Frontal cortex (tissue), 4 donors: Measurements from ENCODE around the gene SLC49A4. TPM values are rescaled to one million over a fixed set of nuclear protein-coding genes. Genes with fewer than 3 reads are reported as not detected.
"Not testable (repeated sequence)": the region's sequence is repeated elsewhere in the genome, so short reads cannot be mapped to it uniquely, and the experiment has no call there.

Experiments
- DNase-seq, 2 donors: peaks; one replicate each; pipeline ENCODE4 v3.0.0; 2012; ENCODE audit warnings: low spot score in 2 of 2
- FAIRE-seq: peaks from 2 replicates; lab custom pipeline; 2012; peaks lifted over from hg19 to GRCh38; lab: Jason Lieb, UNC
- total RNA-seq: library from RNA; depleted of rRNA; stranded (reverse); fragments of >200 nt; gene quantifications from one replicate; pipeline ENCODE4 v1.2.3, GENCODE V29; 2014
- donor health status: control.
- donor health status: control.
- donor health status: control.

Gene SLC49A4, protein sequence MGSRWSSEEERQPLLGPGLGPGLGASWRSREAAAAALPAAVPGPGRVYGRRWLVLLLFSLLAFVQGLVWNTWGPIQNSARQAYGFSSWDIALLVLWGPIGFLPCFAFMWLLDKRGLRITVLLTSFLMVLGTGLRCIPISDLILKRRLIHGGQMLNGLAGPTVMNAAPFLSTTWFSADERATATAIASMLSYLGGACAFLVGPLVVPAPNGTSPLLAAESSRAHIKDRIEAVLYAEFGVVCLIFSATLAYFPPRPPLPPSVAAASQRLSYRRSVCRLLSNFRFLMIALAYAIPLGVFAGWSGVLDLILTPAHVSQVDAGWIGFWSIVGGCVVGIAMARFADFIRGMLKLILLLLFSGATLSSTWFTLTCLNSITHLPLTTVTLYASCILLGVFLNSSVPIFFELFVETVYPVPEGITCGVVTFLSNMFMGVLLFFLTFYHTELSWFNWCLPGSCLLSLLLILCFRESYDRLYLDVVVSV
- total RNA-seq = 20.0 TPM

DNA sequence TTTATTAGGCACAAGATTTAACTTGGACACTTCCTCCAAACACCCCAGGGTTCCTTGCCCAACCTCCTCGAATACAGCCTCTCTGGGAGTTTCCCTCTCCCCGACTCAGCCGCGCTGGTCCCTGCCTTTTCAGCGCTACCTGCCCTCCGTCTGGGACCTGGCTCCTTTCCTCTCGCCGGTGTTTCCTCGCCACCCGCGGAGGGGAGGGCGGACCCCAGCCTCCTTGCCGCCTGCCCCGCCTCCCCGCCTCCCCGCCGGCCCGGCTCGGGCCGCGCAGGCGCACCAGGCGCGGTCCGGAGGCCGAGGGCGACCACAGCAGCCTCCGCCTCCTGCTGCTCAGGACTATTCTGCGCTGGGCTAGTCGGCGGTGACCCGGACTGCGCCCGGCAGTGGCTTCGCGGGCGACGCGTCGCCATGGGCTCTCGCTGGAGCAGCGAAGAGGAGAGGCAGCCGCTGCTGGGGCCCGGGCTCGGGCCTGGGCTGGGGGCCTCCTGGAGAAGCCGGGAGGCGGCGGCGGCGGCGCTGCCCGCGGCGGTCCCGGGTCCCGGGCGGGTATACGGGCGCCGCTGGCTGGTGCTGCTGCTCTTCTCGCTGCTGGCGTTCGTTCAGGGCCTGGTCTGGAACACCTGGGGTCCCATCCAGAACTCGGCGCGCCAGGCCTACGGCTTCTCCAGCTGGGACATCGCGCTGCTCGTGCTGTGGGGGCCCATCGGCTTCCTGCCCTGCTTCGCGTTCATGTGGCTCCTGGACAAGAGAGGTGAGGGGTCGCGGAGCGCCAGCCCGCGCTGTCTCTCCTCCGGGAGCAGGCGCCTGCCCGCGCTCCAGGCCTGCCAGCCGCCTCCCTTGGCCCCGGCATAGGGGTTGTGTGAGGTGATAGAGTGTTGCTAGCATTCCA, at the start of gene SLC49A4:
TSS of gene SLC49A4 (plus strand) at position 291 of the 895 bp plus-strand sequence. CDS start at position 415, 124 bp downstream.
- FAIRE-seq (no peak), DNase-seq (peak; percentile 78 to 83)

DNA sequence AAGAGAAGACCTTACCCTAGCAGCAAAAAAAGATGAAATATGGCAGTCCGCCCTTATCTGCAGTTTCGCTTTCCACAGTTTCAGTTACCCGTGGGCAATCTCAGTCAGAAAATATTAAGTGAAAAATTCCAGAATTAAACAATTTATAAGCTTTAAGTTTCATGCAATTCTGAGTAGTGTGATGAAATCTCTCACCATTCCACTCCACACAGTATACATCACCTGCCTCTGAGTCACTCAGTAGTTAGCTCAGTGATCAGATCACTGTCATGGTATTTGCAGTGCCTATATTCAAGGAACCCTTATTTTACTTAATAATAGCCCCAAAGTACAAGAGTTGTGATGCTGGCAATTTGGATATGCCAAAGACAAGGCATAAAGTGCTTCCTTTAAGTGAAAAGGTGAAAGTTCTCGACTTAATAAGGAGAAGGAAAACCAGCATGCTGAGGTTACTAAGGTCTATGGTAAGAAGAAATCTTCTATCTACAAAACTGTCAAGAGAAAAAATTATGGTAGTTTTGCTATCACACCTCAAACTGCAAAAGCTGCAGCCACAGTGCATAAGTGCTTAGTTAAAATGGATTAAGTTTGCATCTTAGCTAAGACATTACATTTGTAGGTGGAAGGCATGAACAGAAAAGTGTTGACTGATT, 49.4 kb upstream of the SLC49A4 start:
- no peak for FAIRE-seq
- DNase-seq = no peak

DNA sequence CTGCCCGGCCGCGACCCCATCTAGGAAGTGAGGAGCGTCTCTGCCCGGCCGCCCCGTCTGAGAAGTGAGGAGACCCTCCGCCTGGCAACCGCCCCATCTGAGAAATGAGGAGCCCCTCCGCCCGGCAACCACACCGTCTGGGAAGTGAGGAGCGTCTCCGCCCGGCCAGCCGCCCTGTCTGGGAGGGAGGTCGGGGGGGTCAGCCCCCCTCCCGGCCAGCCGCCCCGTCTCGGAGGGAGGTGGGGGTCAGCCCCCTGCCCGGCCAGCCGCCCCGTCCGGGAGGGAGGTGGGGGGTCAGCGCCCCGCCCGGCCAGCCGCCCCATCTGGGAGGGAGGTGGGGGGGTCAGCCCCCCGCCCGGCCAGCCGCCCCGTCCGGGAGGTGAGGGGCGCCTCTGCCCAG, 47.6 kb upstream of the SLC49A4 start:
- FAIRE-seq, DNase-seq: not testable (repeated sequence)

DNA sequence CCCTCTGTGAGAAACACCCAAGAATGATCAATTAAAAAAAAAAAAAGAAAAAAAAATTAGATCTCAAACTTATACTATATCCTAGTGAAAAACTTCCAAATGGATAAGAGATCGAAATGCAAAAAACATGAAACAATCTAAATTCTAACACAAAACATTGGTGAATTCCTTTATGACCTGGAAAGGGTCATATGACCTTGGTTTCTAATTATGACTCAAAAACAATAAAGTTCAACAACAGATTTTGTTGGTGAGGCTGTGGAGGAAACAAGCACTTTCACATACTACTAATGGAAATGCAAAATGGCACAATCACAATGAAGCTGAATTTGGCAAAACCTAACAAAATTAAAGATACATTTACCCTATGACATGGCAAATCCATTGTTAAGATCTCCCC, 46.5 kb upstream of the SLC49A4 start:
- FAIRE-seq (no peak), DNase-seq (no peak)

DNA sequence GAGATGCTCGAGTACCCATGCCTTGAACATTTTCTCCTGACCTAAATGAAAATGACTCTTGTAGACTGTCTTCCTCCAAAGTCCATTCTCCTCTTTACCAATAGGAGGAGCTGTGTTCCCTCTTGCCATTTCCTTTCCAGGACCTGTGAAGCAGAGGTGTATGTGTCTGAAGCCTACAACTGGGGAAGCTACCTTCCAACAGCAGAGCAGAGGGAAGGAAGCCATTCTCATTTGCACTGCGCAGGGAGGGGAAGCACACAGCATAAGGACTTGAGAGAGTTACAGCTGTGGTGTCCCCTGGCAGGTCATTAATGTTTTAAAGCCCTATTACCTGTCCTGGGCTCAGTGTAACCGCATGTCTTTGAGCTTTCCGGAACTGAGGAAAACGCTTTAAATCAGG, 39.9 kb upstream of the SLC49A4 start:
- DNase-seq (no peak), FAIRE-seq (no peak)

DNA sequence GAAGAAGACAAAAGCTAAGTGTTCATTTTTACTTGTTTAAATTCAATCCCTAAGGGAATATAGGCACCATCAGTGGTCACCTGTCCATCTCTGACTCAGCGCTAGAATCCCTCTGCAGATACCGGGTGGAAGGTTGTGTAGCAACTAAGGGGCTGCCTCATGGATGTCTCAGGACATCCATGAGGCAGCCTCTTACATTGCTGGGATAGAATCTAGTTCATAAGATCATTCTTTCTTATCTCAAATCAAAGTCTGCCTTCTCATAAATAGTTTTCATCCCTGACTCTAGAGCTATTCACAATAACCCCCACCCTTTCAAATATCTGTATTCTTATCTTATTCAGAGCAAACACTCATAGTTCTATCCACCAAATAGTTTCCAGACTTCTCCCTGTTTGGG, 39.4 kb upstream of the SLC49A4 start:
- FAIRE-seq (no peak), DNase-seq (no peak)

DNA sequence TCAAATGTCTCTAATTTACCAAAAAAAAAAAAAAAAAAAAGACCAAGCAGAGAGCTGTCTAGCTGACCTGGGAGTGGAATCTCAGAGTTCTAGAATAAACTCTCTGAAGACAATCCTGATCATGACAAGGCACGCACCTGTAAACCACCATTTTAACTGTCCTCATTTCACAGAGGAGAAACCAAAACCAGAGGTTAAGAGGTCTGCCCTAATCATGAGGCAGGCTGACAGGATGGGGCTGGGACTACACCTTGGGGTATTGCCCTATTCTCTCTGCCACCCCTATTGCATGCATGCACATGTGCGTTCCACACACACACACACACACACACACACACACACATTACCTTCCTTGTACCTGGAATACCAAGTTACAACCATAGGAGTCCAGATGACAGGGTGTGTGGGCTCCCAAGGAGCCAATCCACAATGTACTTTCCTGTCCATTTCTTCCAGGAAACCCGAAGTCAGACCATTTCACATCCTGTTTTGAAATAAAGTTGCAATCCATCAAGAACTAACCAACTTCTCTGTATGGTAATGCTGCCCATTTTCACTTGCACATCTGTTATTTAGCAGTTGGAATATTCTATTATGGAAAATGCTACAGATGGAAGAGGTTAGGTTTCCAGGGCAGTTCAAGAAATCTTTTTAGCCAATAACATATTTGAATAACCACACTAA, 35.9 kb upstream of the SLC49A4 start:
- FAIRE-seq (no peak), DNase-seq (no peak)

DNA sequence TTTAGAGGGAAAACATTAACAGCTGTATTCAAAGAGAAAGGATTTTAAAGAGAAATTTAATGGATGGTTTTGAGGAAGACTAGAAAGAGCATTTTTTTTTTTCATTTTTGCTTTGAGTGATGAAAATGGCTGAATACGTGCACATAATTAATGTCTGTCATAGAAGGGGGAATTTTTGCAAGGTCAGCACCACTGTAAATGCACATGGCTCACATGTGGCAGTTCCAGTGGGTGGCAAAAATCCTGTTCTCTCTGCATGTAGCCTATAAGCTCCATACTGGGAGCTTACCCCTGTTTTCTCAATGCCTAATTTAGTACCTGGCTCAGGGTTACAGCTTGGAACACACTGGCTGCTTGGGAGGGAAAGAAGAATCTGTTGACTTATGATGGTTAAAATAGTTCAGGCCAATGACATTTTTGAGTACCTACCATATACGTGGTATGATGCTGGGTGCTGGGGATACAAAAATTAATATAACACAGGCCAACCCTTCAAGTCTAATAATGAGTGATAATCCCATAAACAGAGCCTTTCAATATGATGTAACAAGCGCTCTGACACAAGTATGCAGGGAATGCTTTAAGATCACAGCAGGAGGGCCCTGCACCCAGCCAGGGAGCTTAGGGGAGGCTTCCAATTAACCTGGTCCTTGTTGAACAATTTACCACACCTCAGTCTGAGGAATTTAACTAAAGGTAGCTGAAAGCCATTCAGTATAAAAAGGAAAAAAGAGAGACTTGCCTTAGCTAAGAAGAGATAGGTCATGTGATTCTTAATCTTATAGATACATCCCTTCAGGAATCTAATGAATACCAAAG, 34.2 kb upstream of the SLC49A4 start:
- FAIRE-seq (no peak), DNase-seq (no peak)

DNA sequence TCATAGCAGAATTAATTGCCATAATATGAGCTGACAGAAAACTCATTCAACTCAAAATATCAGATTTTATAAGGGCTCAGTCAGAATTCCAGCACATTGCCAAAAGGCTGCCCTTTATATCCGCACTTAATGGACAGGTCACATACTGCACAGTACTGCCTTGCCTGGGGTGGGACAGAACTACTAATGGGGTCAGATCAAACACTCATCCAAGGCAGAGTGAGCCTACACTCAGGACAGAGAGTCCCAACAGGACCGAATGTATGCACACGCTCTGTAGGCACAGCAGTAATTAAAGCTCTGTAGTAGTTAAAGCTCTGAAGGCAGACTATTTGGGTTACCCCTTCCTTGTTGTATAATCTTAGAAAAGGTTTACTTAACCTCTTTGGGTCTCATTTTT, 28.4 kb upstream of the SLC49A4 start:
- FAIRE-seq (no peak), DNase-seq (no peak)

DNA sequence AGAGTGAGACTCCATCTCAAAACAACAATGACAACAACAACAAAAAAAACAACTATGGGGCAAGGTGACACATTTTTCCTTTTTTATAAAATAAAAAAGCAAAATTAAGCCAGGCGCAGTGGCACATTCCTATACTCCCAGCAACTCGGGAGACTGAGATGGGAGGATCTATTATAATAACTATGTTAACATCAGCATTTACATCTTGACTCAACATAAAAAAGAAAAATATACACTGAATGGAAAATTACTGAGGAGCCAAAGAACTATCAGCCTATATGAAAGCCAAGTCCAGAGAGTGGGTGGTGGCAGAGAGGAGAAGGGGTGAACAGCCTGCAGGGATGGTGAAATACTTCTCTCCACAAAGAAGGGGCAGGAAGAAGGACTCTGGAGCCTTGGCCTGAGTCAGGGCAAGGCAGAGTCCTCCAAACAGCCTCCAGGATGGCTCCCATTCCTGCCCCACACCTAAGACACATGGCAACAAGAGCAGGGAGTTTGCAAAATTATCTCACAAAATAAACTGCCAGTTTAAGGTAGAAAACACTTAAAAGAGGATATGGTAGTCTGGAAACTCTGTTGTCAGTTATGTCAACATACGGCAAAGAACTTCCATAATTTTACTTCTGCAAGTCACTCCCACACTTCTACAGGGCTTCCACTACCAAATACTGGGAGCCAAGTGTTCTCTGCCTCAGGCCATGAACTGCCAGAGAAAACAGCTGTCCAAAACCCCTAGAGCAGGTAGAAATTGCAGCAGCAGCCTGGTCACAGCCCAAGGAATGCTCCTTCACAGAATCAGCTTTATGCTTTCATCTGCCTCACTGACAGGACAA, 27.1 kb upstream of the SLC49A4 start:
- no peak for FAIRE-seq

DNA sequence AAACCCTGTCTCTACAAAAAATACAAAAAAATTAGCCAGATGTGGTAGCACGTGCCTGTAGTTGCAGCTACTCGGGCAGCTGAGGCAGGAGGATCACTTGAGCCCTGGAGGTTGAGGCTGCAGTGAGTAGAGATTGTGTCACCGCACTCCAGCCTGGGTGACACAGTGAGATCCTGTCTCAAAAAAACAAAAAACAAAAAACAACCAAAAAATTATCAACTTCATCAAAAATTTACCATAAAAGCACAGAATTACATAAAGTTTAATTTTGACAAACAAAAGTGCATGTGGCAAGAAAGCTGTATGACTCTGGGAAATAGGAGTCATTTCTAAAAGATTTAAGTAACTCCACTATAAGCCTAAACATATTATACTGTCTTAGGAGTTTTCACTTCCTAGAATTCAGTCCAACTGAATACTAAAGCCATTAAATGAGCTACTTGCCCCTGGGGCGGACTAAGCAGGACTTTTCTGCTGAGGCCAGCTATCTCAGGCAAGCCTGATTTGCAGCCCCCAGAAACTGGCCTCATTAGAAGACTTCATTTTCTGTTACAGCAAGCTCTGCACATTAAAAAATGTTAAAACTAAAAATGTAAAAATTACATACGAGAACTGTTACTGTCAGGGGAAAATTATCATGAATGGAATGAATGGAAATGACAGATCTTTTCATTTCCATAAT, 24.2 kb upstream of the SLC49A4 start:
- no peak for DNase-seq
- no peak for FAIRE-seq

More for the DNA sequence above, 27.1 kb upstream of the SLC49A4 start:
- no peak for DNase-seq

DNA sequence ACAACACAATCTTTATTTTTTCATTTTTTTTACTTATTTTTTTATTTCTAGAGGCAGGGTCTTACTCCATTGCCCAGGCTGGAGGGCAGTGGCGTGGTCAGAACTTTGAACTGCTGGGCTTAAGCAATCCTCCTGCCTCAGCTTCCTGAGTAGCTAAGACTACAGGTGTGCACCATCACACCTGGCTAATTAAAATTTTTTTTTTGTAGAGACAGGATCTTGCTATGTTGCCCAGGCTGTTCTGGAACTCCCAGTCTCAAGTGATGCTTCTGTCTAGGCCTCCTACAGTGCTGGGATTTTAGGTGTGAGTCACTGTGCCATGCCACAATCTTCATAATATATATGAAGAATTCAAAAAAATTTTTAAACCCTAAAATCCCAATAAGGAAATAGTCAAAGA, 22.0 kb upstream of the SLC49A4 start:
- no peak for FAIRE-seq
- DNase-seq = no peak

DNA sequence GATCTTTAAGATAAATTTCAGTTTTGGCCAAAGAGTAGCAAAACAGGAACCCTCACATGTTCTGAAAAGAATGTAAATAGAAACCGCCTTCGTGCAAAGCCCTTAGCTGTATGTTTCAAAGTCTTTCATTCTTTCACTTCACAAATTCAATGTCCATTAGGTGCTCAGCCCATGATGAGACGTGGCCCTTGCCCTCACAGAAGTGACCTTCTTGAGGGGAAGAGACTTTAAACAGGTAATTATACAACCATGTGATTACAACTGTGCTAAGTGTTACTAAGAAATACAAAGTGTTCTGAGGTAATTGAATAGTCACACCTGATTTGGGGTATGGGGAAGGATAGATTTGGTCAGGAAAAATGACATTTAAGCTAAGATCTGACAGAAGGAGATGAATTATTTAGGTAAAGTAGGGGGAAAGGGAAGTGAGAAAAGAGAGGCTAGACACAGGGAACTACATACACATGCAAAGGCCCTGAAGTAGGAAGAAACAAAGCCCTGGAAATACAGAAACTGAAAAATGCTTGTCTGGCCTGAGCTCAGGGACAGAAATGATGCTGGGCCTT, 20.8 kb upstream of the SLC49A4 start:
- DNase-seq (no peak), FAIRE-seq (no peak)

DNA sequence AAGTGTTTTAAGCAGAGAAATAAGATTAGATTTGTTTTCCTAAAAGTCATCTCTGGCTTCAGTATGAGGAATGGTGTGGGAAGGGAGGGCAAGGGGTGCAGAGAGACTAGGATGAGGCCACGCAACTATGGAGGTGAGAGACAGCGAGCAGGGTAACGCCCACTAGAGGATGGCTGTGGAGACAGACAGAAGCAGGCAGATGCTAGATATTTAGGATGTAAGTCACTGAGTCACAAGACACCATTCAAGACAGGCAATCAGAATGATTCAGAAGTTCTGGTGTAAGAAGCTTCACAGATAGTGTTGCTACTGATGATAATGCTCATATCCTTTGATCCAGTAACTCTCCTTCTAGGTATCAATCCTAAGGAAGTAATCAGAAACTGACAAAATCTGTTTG, 20.3 kb upstream of the SLC49A4 start:
- FAIRE-seq = no peak
- DNase-seq = no peak

DNA sequence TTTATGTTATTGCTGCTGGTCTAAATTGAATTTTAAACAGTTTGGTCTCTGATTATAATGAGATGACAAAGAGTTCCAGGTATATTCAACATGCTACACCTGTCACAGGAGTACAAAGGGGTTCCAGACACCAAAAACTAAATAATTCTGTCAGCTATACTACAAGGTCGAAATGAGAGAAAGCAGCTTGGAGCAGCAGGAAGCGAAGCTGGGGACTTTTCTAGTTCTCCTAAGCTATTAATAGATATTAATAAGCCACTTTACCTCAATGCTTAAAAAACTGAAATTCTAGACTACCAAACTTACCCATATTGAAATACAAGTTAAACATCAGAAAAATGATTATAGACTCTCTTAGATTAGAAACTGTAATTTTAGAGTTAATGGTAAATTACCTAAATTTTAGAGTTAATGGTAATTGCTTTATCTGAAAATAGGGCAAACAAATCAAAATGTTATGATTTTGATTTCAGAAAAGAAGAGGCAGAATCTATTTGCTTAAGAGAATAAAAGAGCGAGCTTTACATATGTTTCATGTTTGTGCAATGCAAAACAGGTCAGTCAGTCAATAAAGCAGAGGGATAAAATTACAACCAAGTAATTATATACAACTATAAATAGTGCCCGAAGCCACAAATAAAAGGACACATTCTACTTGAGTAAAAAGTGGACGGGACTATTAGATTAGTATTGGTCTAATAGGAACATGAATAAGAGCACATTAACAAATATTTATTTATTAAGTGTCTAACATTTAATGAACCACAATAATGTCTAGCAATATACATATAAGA, 18.0 kb upstream of the SLC49A4 start:
- no peak for FAIRE-seq

DNA sequence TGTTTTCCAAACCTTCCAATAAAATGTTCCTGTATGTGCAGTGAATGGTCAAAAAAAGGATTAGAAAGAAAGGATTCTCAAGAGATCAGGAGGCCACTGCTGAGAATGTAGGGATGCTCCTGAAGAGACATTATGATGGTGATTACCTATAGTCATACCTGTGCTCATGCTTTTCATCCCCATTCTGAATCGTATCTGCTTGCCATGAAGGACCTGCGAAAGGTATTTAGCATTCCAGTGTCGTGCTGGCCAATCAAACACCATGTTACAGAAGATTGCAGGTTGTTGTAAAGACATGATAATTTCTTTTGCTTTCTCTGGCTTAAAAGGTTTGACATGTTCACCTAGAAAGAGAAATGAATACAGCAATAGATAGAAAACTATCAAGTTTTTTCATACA, 17.3 kb upstream of the SLC49A4 start:
- FAIRE-seq (no peak), DNase-seq (no peak)

More for the DNA sequence above, 18.0 kb upstream of the SLC49A4 start:
- no peak for DNase-seq
